AG10803 (cell line): Measurements from ENCODE around the gene TMC8.

Experiments
- DNase-seq: peaks from one replicate; pipeline ENCODE4 v3.0.0; 2010; ENCODE audit warnings: low read depth
- H3K4me3 ChIP-seq: 2 replicates; pipeline ENCODE4 v1.5.1; 2011; ENCODE audit warnings: mild to moderate bottlenecking, low read length, control low read depth
- TF ChIP-seq, protein P1 (sequence below): conservative IDR thresholded peaks from 2 replicates; pipeline ENCODE4 v1.5.1; 2011; ENCODE audit warnings: mild to moderate bottlenecking, low read length, control low read depth, inconsistent platforms

TMC8 gene

DNA sequence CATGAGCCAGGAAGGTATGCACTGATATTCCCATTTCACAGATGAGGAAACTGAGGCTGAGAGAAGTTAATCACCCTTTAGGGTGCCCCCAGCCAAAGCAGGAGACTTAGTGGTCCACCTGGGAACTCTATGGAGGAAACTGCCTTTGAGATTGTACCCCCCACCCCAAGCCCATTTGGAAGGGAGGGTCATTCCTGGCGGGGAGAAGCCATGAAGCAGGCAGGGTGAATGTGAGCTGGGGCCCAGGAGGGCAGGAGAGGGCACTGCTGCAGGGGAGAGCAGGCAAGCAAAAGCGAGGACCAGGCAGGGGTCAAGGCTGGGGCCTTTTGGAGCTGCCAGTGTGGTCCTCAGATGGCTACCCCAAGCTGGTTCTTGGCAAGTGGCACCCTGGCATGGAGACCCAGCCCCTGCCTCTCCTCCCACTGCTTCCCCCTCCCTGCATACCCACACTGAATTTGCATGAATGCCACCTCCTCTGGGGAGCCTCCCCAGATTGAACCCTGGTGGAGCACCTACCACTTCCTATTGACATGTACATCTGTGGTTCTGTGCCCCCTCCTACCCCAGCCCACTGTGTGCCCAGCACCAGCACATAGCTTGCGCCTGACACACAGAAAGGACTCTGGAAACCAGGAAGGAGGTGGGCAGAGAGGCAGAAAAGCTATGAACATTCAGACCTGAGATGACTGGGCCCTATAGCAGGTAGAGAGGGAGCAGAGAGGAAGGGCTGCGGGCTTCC lies 1.1 kb upstream of the TMC8 start:
- no peak overlapping the region for H3K4me3 ChIP-seq
- TF ChIP-seq, protein P1, sequence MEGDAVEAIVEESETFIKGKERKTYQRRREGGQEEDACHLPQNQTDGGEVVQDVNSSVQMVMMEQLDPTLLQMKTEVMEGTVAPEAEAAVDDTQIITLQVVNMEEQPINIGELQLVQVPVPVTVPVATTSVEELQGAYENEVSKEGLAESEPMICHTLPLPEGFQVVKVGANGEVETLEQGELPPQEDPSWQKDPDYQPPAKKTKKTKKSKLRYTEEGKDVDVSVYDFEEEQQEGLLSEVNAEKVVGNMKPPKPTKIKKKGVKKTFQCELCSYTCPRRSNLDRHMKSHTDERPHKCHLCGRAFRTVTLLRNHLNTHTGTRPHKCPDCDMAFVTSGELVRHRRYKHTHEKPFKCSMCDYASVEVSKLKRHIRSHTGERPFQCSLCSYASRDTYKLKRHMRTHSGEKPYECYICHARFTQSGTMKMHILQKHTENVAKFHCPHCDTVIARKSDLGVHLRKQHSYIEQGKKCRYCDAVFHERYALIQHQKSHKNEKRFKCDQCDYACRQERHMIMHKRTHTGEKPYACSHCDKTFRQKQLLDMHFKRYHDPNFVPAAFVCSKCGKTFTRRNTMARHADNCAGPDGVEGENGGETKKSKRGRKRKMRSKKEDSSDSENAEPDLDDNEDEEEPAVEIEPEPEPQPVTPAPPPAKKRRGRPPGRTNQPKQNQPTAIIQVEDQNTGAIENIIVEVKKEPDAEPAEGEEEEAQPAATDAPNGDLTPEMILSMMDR = no peak
- no peak for DNase-seq

DNA sequence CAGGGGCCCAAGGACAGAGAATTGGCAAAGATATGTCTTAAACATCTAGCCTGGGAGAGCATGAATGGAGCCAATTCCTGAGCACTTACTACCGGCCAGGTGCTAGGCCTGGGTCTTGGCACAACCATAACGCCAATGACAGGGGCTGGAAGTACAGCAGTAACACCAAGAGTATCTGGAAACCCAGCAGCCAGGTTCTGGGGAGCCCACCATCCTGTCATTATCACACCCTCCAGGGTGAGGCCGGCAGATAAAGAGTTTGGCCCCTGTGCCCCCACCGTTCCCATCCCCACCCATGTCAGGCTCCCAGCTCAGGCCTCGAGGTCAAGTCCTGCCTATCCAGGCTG lies 508 bp upstream of the TMC8 start:
- no peak for DNase-seq
- TF ChIP-seq, protein P1 = no peak
- H3K4me3 ChIP-seq = no peak overlapping the region

DNA sequence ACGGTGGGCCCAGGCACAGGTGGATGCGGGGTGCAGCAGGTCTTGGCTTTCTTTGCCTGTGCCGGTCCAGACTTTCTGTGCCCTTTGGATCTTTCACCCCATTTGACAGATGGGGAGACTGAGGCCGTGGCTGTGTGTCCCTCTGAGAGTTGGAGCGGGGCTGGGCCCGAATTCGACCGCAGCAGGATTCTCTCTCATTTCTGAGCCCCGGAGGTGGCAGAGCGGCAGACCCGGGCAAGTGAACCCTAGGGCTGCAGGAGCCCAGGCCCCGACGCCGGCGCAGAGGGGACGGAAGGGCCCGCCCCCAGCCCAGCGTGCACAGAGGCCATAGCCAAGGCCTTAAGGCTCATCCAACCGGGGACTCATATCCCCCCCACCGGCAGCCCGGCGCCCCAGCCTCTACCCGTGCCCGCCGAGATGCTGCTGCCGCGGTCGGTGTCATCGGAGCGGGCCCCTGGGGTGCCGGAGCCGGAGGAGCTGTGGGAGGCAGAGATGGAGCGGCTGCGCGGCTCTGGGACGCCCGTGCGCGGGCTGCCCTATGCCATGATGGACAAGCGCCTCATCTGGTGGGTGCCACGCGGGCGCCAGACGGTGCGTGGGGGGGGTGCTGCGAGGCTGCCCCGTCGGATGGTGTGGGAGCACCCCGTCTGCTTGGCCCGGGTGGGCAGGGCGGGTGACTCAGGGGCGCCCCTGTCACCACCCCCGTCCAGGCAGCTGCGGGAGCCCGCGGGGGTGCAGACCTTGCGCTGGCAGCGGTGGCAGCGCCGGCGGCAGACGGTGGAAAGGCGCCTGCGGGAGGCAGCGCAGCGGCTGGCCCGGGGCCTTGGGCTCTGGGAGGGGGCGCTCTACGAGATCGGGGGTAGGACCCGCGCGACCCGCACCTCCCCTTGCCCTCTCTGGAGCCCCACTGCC lies 857 bp downstream of the TMC8 start:
- DNase-seq = no peak
- H3K4me3 ChIP-seq = no peak overlapping the region

GRCh38 chr17:78132084-78132676 lies 1.6 kb downstream of the TMC8 start:
- no peak overlapping the region for H3K4me3 ChIP-seq
- no peak for DNase-seq
- TF ChIP-seq, protein P1 = no peak

More for the DNA sequence above, 857 bp downstream of the TMC8 start:
- TF ChIP-seq, protein P1 = no peak

DNA sequence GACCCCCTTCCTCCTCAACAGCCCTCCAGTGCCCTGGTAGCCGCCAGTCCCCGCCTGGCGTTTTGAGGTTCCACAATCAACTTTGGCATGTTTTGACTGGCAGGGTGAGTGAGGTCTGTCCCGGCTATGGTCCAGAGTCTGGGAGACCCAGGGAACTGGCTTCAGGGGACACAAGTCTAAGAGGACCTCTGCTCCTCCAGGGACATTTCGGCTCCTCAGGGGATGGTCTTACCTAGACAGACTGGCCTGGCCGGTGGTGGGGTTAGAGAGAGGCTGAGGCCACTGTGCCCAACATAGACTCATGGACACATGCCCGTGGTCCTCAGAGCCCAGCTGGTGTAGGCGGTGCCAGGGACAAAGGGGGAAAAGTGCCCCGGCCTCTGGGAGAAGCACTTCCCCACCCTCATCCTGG lies 2.2 kb downstream of the TMC8 start:
- no peak for DNase-seq
- TF ChIP-seq, protein P1 = no peak
- no peak overlapping the region for H3K4me3 ChIP-seq

GRCh38 chr17:78133179-78133951 lies 2.8 kb downstream of the TMC8 start:
- TF ChIP-seq, protein P1 = no peak
- no peak overlapping the region for H3K4me3 ChIP-seq
- DNase-seq = no peak
